CD14-positive monocyte (primary cell): Measurements from ENCODE around the gene C16orf92. TPM values are rescaled to one million over a fixed set of nuclear protein-coding genes. Genes with fewer than 3 reads are reported as not detected.

Experiments
- DNase-seq, 3 donors: peaks; one replicate each; pipeline ENCODE4 v3.0.0-alpha.2; 2011 to 2022
- H2AFZ ChIP-seq: 2 replicates; pipeline ENCODE4 v1.6.0; 2012; ENCODE audit warnings: mild to moderate bottlenecking, low read depth, low read length, inconsistent platforms; ENCODE audit not compliant: insufficient read depth, poor library complexity, severe bottlenecking
- H3K27ac ChIP-seq, 2 donors: 1 replicate in 1 of 2; 2 replicates in 1 of 2; pipeline ENCODE4 v1.5.1; 2012 to 2013; ENCODE audit warnings: low read length in 2 of 2, control low read depth in 1 of 2, inconsistent platforms in 1 of 2, low read depth in 1 of 2, mild to moderate bottlenecking in 1 of 2
- H3K27me3 ChIP-seq, 2 donors: one replicate each; pipeline versions ENCODE4 v1.6.0 to v1.6.1; 2011 to 2013; ENCODE audit warnings: low read length in 2 of 2; ENCODE audit not compliant: control insufficient read depth in 2 of 2, insufficient read depth in 2 of 2
- H3K36me3 ChIP-seq, 2 donors: replicated peaks in 1 of 2; 1 replicate in 1 of 2; 2 replicates in 1 of 2; pipeline versions ENCODE4 v1.5.1 to v1.6.1; 2012 to 2013; ENCODE audit warnings: low read length in 2 of 2, control low read depth in 1 of 2, inconsistent platforms in 1 of 2, mild to moderate bottlenecking in 1 of 2; ENCODE audit not compliant: insufficient read depth in 2 of 2, control insufficient read depth in 1 of 2
- H3K4me1 ChIP-seq, 2 donors: 1 replicate in 1 of 2; 2 replicates in 1 of 2; pipeline versions ENCODE4 v1.5.1 to v1.6.1; 2012 to 2013; ENCODE audit warnings: low read length in 2 of 2, control low read depth in 1 of 2, inconsistent platforms in 1 of 2, mild to moderate bottlenecking in 1 of 2, moderate library complexity in 1 of 2; ENCODE audit not compliant: insufficient read depth in 2 of 2, control insufficient read depth in 1 of 2
- H3K4me2 ChIP-seq: replicated peaks from 2 replicates; pipeline ENCODE3; 2012; ENCODE audit warnings: low read length, moderate library complexity, mild to moderate bottlenecking; ENCODE audit not compliant: poor library complexity, severe bottlenecking; ENCODE audit errors: extremely low read depth
- H3K4me3 ChIP-seq, 3 experiments: fragments of 200-600 bp in 1 of 3; sonication (generic) in 1 of 3; replicated peaks in 1 of 3; 1 replicate in 2 of 3; 2 replicates in 1 of 3; pipeline ENCODE4 v1.5.1; 2011 to 2013; ENCODE audit warnings: low read length in 3 of 3, mild to moderate bottlenecking in 3 of 3, control low read depth in 2 of 3, low read depth in 2 of 3, inconsistent platforms in 1 of 3, moderate library complexity in 1 of 3
- H3K79me2 ChIP-seq: 2 replicates; pipeline ENCODE4 v1.6.0; 2012; ENCODE audit warnings: mild to moderate bottlenecking, control low read depth, inconsistent platforms, low read length, moderate library complexity; ENCODE audit not compliant: insufficient read depth
- H3K9ac ChIP-seq: 2 replicates; pipeline ENCODE4 v1.6.0; 2017; ENCODE audit warnings: low read length, mild to moderate bottlenecking; ENCODE audit not compliant: insufficient read depth, poor library complexity, severe bottlenecking
- H3K9me3 ChIP-seq, 2 donors: replicated peaks in 1 of 2; 1 replicate in 1 of 2; 2 replicates in 1 of 2; pipeline versions ENCODE4 v1.5.1 to v1.6.1; 2012 to 2013; ENCODE audit warnings: low read length in 2 of 2, control low read depth in 1 of 2; ENCODE audit not compliant: control insufficient read depth in 1 of 2, insufficient read depth in 1 of 2
- H4K20me1 ChIP-seq: 2 replicates; pipeline ENCODE4 v1.6.0; 2012; ENCODE audit warnings: mild to moderate bottlenecking, low read length, control low read depth, moderate library complexity; ENCODE audit not compliant: insufficient read depth
- H3K27ac Mint-ChIP-seq, 7 donors: one replicate each; pipeline ENCODE4 v1.8.0; 2020; ENCODE audit warnings: mild to moderate bottlenecking in 7 of 7, mixed read lengths in 7 of 7, moderate library complexity in 6 of 7, inconsistent platforms in 2 of 7
- H3K27me3 Mint-ChIP-seq, 3 donors: one replicate each; pipeline ENCODE4 v1.8.0; 2021 to 2022; ENCODE audit warnings: low read depth in 3 of 3, mild to moderate bottlenecking in 3 of 3, mixed read lengths in 3 of 3, moderate library complexity in 3 of 3, inconsistent platforms in 1 of 3
- H3K36me3 Mint-ChIP-seq, 2 donors: one replicate each; pipeline ENCODE4 v1.8.0; 2020; ENCODE audit warnings: mixed read lengths in 2 of 2, inconsistent platforms in 1 of 2, mild to moderate bottlenecking in 1 of 2
- H3K4me1 Mint-ChIP-seq: one replicate; pipeline ENCODE4 v1.8.0; 2020; ENCODE audit warnings: mild to moderate bottlenecking, mixed read lengths
- H3K4me3 Mint-ChIP-seq, 2 donors: one replicate each; pipeline ENCODE4 v1.8.0; 2020; ENCODE audit warnings: mild to moderate bottlenecking in 2 of 2, mixed read lengths in 2 of 2, moderate library complexity in 1 of 2
- H3K9me3 Mint-ChIP-seq, 7 donors: one replicate each; pipeline ENCODE4 v1.8.0; 2020 to 2022; ENCODE audit warnings: mixed read lengths in 7 of 7, mild to moderate bottlenecking in 6 of 7, moderate library complexity in 6 of 7, inconsistent platforms in 2 of 7
- CTCF ChIP-seq: fragments of 200-600 bp; IDR thresholded peaks from one replicate; pipeline ENCODE4 v1.8.0; 2022; ENCODE audit warnings: antibody characterized with exemption, mild to moderate bottlenecking
- WGBS: methylation state at CpG from one replicate; pipeline ENCODE4 v1.1.5; 2013; ENCODE audit warnings: missing lambda C conversion rate; ENCODE audit not compliant: insufficient coverage; 5-methylcytosine and 5-hydroxymethylcytosine counted together
- intact Hi-C, 2 donors: fragments of 100-400 bp; cut with micrococcal nuclease; formaldehyde crosslinking; loops; one replicate each; pipeline versions ENCODE4 v1.15.0 to v1.15.1; 2023
- polyA plus RNA-seq, 3 donors: library from polyadenylated mRNA; depleted of rRNA in 1 of 3; unstranded in 2 of 3; stranded (reverse) in 1 of 3; fragments of 300-500 nt in 2 of 3; fragments of >200 nt in 1 of 3; fragmentation: Illumina TruSeq in 2 of 3; gene quantifications; 1 replicate in 2 of 3; 2 replicates in 1 of 3; pipeline ENCODE4 v1.2.3, GENCODE V29; 2012 to 2021

C16orf92 gene
- polyA plus RNA-seq, 3 donors, result not detected

GRCh38 chr16:29990034-29990433 is 33.0 kb upstream of the C16orf92 start:
- peaks cover 13% of the 10 kb centered on the region for H3K4me1 Mint-ChIP-seq
- H3K9me3 ChIP-seq, result no peaks in the 10 kb centered on the region
- H3K4me1 ChIP-seq, result peaks cover 7 to 18% of the 10 kb centered on the region in 2 donors
- H3K27ac Mint-ChIP-seq, result no peak overlapping the region
- H3K36me3 ChIP-seq, result peaks cover 82 to 87% of the 10 kb centered on the region in 2 donors
- H3K27ac ChIP-seq, result no peak overlapping the region
- H3K9ac ChIP-seq, result no peak overlapping the region
- no peak overlapping the region for H2AFZ ChIP-seq
- peaks cover 4% of the 10 kb centered on the region for H3K79me2 ChIP-seq
- H3K36me3 Mint-ChIP-seq, result peaks cover 58 to 72% of the 10 kb centered on the region in 2 donors
- DNase-seq, result no peak
- H3K4me3 ChIP-seq, result no peak overlapping the region
- TF ChIP-seq CTCF, result no peak
- no peaks in the 10 kb centered on the region for H3K27me3 ChIP-seq
- H4K20me1 ChIP-seq, result peaks cover 13% of the 10 kb centered on the region
- H3K4me3 Mint-ChIP-seq, result no peak overlapping the region
- intact Hi-C loops, result loop anchor here (5.0 to 10.0 kb wide), 2 partner anchors 175 to 767 kb away; partner anchors contain the start of genes PAGR1 (in 1 of the 2) and PRRT2 (in 1 of the 2)
- H3K9me3 Mint-ChIP-seq, result no peaks in the 10 kb centered on the region
- peaks cover 0 to 2% (median 0%) of the 10 kb centered on the region in 3 donors for H3K27me3 Mint-ChIP-seq
- WGBS, result no CpG with 5 or more reads among the region's 2 CpGs
- H3K4me2 ChIP-seq, result no peak overlapping the region

- Histone ChIP-seq H3K36me3 (peaks cover 72 to 77% of the 10 kb centered on the region in 2 donors), H3K4me2 (no peak overlapping the region), H3K27me3 (no peaks in the 10 kb centered on the region), H4K20me1 (peaks cover 13% of the 10 kb centered on the region), H2AFZ (no peak overlapping the region), H3K79me2 (peaks cover 8% of the 10 kb centered on the region), H3K27ac (no peak overlapping the region), H3K9me3 (no peaks in the 10 kb centered on the region), H3K4me3 (no peak overlapping the region), H3K4me1 (peaks cover 9 to 21% of the 10 kb centered on the region in 2 donors), H3K9ac (no peak overlapping the region)
- no peak overlapping the region for H3K4me3 Mint-ChIP-seq
- TF ChIP-seq CTCF, result no peak
- H3K4me1 Mint-ChIP-seq, result peaks cover 13% of the 10 kb centered on the region
- intact Hi-C loops, result loop anchor here (5.0 to 10.0 kb wide), 2 partner anchors 176 to 766 kb away; partner anchors contain the start of genes PAGR1 (in 1 of the 2) and PRRT2 (in 1 of the 2)
- H3K27me3 Mint-ChIP-seq, result peaks cover 0 to 2% (median 0%) of the 10 kb centered on the region in 3 donors
- DNase-seq, result no peak
- peaks cover 48 to 62% of the 10 kb centered on the region in 2 donors for H3K36me3 Mint-ChIP-seq
- WGBS, result 98% methylated on average over 23 of the region's 35 CpGs
- no peaks in the 10 kb centered on the region for H3K9me3 Mint-ChIP-seq
- no peak overlapping the region for H3K27ac Mint-ChIP-seq
Measured at GRCh38 chr16:29990883-29991570, 32.0 kb upstream of the C16orf92 start.
